Anterior cingulate cortex (tissue), 58 donors: ENCODE results near the gene MBLAC1.

Experiments used
- DNase-seq, 58 donors: peaks; one replicate each; lab custom pipeline; 2025; lab: John Stamatoyannopoulos, UW

The MBLAC1 gene, protein sequence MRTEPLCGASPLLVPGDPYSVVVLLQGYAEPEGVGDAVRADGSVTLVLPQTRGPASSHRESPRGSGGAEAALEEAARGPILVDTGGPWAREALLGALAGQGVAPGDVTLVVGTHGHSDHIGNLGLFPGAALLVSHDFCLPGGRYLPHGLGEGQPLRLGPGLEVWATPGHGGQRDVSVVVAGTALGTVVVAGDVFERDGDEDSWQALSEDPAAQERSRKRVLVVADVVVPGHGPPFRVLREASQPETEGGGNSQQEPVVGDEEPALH

GRCh38 chr7:100126931-100127865 is at the start of gene MBLAC1:
TSS of gene MBLAC1 (plus strand) at chr7:100126967. CDS start at chr7:100127396, 429 bp downstream.
- DNase-seq, result peak; percentile 41 to 94 (median 86)

GRCh38 chr7:100077205-100077604 is 49.6 kb upstream of the MBLAC1 start:
- DNase-seq, result no peak

DNA sequence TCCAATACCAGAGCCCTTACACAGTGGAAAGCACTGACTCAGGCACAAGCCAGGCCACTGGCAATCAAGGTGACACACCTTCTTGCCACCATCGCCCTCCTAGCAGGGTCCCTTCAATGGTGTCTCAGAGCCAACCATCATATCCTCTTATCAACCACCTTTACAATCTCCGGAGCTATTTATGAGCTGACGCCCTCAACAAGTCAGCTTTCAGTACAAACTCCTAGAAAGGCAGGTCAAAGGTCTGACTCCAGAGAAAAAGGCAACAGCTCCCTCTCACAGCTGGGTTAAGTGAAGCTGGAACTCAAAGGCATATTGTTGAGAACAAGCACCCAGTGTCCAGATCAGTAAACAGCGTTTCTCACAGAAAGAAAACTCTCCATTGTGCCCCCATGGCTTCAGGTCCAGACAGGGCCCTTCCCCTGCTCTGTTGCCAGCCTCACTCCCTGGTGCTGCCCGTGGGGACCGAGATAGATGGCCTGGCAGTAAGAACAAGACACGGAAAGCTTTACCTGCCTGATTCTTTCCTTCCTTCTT is 47.7 kb upstream of the MBLAC1 start:
- peak in 40 of 58 donors; percentile 5 to 87 (median 45) for DNase-seq

DNA sequence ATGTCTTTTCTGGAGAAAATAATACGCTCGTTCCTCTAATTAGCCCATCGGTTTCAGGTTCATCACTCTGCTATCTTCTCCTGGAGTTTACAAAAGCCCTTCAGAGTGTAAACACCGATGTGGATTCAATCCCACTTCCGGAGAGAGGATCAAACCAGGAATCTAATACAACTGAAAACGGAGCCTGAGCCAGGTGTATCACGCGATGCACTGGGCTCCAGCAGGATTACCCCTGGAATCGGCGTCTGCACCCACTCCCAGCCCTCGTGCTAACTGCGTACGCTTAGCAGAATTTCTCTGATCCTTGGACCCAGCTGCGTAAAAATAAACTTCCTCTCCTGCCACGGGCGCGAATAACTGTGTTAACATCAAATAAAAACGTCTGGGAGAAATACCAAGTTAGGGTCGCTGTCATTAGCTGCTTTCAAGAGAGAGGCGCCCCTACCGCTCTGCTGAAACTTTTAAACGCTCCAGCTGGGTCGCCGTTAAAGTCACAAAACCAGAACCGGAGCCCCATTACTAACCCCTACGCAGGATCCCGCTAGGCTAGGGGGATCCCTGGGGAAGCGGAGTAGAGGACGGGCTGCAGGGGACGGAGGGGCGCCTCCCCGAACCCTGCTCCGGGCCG is 45.7 kb upstream of the MBLAC1 start:
- DNase-seq, result no peak

DNA sequence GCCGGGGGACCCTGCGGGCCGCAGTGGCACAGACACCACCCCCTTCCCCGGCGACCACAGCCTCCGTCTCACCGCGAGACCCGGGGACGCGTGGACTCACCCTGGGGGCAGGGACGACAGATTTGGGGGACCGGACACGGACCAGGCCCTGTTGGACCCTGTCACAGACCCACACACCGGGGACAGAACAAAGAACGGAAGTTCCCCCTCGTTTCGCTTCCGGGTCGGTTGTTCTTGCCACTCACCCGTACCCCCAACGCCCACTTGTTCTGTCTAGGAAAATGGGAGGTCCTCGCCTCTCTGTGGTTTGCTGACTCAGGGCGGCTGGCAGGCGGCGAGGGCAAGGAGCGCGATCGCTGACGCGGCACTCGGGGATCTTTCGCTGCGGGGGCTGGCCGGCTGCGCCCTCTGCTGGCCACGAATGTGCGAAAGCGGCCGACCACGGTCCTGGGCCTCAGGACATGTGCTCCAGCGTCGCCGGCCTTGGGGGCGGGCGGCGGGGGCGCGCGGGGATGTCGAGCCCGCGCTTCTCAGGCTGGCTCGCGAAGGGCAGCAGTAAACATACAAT is 45.1 kb upstream of the MBLAC1 start, which contains the start of gene ZNF3:
TSS of gene ZNF3 (minus strand) at position 189 of the 568 bp plus-strand sequence. CDS start 4,366 bp downstream, outside the sequence.
- DNase-seq, result peak; percentile 74 to 99 (median 98)

DNA sequence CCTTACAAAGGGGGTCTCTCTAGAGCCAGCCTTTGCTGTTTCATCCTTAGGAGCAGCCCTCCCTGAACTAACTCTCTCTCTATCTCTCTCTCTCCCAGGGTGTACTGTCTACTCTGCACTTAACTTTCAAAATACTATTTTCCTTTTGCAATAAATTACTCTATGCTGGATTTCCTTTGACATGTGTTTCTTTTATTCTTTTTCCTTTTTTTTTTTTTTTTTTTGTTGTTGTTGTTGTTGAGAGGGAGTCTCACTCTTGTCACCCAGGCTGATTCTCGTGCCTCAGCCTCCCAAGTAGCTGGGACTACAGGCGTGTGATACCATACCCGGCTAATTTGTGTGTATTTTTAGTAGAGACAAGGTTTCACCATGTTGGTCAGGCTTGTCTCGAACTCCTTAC is 43.8 kb upstream of the MBLAC1 start:
- DNase-seq, result no peak

DNA sequence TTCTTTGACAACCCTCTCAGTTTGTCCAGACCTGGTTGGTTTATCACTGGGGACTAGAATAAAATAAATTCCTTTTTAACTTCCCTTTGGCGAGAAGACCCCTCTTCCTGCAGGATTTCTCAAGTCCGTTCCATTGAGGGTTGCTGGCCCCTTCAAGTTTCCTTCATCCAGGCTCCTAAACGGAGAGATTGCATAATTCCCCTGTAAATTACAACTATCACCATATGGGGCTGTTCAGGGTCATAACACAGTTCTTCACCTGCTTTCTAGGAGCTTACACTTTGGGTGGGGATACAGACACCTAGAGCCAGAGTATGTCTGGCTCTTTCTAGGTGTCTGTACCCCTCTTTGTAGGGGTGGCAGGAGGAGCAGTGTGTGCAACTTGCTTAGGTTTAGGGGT is 41.3 kb upstream of the MBLAC1 start:
- no peak for DNase-seq

DNA sequence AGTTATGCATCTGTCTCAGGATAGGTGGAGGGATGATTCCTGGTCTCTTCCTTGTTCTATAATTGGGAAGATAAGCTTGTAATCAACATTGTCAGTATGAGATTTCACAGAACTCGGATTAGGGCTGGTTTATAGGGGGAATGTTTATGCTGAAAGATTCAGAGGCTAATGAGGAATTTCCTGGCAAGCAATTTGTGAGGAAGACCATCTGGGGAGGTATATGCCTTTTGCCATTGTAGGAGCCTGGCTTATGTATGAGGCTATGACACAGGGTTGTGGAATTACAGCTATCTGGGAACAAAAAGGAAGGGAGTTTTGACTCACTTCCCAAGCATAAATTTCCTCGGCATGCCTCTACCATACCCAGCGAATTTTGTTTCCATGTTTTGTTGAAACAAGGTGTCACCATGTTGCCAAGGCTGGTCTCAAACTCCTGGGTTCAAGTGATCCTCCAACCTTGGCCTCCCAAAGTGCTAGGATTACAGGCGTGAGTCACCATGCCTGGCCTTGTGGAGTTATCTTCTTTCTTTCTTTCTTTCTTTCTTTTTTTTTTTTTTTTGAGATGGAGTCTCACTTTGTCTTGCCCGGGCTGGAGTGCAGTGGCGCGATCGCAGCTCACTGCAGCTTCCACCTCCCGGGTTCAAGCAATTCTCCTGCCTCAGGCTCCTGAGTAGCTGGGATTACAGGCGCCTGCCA is 39.6 kb upstream of the MBLAC1 start:
- no peak for DNase-seq

DNA sequence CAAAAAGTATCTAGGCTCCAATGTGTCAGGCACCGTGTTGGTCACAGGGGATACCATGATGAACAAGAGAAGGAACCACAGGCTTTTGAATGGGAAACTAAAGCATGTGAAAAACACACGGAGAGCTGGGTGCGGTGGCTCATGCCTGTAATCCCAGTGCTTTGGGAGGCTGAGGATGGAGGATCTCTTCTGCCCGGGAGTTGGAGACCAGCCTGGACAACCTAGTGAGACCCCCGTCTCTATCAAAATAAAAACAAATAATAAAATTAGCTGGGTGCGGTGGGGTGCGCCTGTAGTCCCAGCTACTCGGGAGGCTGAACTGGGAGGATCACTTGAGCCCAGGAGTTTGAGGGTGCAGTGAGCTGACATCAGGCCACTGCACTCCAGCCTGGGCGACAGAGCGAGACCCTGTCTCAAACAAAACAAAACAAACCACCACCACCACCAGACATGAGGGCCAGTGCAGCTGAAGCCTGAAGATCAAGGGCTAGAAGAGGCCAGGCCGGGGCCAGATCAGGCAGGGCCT is 38.6 kb upstream of the MBLAC1 start:
- no peak for DNase-seq

DNA sequence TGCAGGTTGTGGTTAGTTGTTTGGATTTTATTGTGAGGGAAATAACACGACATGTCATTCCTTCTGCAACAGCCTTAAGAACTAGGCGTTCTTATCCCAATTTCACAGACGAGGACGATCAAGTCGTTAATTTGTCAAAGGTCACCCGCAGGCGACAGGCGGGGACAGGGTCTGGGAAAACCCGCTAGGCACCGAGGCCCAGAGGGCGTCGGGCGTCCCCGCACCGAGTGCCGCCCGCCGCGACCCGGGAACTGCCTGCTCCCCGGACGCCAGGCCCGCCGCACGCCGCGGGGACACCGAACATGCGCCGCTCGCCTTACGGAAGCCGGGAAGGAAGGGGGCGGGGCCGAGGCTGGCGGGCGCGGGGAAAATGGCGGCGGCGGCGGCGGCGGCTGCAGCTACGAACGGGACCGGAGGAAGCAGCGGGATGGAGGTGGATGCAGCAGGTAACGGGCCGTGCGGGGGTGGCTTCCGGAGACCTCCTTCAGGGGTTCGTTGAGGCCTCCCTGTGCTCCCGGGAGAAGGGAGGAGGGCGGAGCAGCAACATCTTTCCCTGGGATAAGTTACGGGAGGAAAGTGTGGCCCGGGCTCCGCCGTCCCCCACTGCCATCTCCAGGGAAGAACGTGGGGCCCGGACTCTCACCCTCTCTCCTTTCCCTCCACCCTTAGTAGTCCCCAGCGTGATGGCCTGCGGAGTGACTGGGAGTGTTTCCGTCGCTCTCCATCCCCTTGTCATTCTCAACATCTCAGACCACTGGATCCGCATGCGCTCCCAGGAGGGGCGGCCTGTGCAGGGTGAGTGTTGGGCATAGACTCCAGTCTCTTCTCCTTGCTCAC is 37.9 kb upstream of the MBLAC1 start, which contains the start of gene COPS6:
TSS of gene COPS6 (plus strand) at position 349 of the 837 bp plus-strand sequence. CDS start at position 371, 22 bp downstream.
- DNase-seq, result peak; percentile 7 to 84 (median 70)

DNA sequence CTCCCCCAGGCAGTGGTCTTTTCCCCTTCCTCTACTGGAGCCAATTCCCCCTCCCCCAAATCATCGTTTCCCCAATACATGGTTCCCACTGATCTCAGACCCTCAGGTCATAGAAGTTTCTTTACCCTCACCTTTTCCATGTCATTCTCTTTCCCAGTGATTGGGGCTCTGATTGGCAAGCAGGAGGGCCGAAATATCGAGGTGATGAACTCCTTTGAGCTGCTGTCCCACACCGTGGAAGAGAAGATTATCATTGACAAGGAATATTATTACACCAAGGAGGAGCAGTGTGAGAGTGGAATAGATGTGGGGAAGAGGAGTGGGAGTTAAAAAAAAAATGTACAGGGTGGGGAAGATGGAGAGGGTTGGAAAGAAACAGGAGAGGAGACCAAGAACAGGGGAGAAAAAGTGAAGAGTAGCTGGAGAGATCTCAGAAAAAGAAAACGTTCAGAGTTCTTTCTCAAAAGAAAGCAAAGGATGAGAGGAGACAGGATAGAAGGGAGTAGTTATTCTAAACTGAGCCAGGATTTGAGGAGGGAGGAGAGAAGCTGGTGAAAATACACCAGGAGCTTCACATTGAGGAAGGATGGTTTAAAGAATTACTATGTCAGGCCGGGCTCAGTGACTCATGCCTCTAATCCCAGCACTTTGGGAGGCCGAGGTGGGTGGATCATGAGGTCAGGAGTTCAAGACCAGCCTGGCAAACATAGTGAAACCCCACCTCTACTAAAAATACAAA is 37.1 kb upstream of the MBLAC1 start:
- no peak for DNase-seq

GRCh38 chr7:100090527-100091410 is 36.0 kb upstream of the MBLAC1 start:
- no peak for DNase-seq

GRCh38 chr7:100091411-100092181 is 35.2 kb upstream of the MBLAC1 start:
- no peak for DNase-seq

DNA sequence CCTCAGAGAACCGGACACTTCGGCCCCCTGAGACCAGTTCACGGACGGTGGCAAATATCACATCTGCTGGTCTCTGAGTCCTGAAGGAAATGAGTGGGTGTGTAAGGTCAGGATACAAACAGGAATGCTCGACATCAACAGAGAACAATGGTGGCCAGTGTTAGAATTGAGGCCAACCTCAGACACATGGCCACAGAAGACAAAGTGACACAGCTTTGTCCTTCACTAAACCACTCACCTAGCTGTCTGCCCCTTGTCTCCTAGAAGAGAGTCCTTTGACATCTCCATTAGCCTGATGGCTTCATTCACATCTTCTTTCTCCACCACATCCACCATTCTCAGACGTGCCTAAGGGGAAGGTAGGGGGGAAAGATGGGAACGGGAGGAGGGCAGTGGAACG is 33.7 kb upstream of the MBLAC1 start:
- no peak for DNase-seq

- DNase-seq, result peak in 1 of 58 donors; percentile 4
Observed at GRCh38 chr7:100093498-100093897, 33.3 kb upstream of the MBLAC1 start.
